Bladder microvascular endothelial cell (primary cell): ENCODE measurements around the gene SLC25A45. TPM values are rescaled to one million over a fixed set of nuclear protein-coding genes. Genes with fewer than 3 reads are reported as not detected.

Experiments used
- total RNA-seq: library from RNA; depleted of rRNA; stranded (reverse); fragments of >200 nt; gene quantifications from 2 replicates; pipeline ENCODE4 v1.2.3, GENCODE V29; 2014

SLC25A45 gene, protein sequence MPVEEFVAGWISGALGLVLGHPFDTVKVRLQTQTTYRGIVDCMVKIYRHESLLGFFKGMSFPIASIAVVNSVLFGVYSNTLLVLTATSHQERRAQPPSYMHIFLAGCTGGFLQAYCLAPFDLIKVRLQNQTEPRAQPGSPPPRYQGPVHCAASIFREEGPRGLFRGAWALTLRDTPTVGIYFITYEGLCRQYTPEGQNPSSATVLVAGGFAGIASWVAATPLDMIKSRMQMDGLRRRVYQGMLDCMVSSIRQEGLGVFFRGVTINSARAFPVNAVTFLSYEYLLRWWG
- total RNA-seq = 0.81 and 2.8 TPM in 2 replicates

DNA sequence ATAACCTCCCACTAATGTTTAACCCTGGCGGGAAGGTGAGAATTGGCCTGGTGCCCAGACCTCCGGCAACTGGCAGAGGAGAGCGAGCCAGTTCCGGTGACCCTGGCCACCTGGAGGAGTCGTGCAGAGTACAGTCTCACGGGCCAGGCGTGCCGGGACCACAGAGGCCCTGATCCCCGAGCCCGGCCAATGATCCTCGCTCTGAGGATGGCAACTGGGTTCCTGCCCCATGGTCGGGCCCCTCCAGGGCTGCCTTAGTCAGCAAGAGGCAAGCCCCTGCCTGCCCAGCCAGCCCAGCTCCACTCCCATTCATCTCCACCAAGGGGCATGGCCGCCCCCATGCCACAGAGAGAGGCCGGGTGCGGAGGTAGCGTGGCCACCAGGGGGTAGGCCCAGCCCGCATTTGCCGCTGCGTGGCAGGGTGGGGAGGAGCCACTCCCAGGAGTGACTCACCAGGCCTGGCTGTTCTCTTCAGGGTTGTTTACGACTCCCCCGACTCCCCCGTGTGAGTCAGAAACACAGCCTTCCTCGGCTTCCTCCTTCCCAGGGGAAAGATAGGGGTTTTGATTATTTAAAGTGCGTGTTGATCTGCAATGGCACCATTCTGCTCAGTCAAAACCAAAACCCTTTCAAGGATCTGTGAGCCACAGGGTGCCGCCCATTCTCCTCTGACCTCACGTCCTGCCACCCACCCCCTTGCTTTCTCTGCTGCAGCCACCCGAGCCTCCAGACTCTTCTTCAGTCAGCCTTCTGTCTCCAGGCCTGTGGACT, at the start of gene SLC25A45:
TSS of gene SLC25A45 (minus strand) at position 614 of the 771 bp plus-strand sequence. CDS start 695 bp downstream, outside the sequence.

DNA sequence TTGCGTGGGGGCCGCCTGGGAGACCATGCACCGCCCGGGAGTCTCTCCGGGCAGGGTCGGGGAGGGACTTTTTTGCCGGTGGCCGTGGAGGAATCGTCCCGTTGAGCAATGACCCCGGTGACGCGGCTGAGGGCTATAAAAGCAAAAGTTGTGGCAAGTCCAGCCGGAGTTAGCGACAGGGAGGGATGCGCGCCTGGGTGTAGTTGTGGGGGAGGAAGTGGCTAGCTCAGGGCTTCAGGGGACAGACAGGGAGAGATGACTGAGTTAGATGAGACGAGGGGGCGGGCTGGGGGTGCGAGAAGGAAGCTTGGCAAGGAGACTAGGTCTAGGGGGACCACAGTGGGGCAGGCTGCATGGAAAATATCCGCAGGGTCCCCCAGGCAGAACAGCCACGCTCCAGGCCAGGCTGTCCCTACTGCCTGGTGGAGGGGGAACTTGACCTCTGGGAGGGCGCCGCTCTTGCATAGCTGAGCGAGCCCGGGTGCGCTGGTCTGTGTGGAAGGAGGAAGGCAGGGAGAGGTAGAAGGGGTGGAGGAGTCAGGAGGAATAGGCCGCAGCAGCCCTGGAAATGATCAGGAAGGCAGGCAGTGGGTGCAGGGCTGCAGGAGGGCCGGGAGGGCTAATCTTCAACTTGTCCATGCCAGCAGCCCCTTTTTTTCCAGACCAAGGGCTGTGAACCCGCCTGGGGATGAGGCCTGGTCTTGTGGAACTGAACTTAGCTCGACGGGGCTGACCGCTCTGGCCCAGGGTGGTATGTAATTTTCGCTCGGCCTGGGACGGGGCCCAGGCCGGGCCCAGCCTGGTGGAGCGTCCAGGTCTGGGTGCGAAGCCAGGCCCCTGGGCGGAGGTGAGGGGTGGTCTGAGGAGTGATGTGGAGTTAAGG, 40.4 kb upstream of the SLC25A45 start, which contains the start of gene NEAT1:
TSS of gene NEAT1 (plus strand) at position 166 of the 883 bp plus-strand sequence.

DNA sequence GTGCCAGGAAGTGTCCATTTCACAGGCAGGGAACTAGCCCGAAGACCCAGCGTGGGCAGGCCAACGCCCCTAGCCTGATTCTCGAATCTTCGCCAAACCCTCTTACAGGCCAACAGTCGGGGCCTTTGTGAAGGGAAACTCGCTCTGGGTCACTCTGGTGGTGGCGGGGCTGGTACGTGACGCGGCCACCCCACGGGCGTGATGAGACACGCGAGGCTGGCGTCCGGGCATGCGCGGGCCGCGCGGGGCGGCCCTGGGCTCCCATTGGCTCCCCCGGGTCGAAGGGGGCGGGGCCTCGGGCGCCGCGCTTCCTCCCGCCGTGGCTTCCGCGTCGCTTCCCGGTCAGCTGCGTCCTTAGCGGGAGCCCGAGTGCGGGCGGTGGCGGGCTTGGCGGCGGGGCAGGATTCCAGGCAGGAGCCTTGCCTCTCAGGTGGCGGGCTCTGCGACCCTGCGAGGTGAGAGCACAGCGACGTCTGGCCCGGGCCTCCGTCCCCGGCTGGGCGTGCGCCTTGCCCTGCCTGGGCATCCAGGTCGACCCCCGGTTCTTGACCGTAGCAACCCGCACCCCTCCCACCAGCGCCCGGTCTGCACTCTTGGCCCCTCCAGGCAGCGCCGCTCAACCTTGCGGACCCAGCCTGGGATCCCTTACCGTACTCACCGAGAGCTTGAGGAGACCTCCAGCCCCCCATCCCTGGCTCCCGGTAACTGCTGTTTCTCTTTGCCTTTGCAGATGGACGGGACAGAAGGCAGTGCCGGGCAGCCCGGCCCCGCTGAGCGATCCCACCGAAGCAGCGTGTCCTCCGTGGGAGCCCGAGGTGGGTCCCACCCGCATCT, 4.1 kb upstream of the SLC25A45 start, which contains the start of gene FRMD8:
TSS of gene FRMD8 (plus strand) at position 331 of the 834 bp plus-strand sequence. CDS start at position 731, 400 bp downstream.

DNA sequence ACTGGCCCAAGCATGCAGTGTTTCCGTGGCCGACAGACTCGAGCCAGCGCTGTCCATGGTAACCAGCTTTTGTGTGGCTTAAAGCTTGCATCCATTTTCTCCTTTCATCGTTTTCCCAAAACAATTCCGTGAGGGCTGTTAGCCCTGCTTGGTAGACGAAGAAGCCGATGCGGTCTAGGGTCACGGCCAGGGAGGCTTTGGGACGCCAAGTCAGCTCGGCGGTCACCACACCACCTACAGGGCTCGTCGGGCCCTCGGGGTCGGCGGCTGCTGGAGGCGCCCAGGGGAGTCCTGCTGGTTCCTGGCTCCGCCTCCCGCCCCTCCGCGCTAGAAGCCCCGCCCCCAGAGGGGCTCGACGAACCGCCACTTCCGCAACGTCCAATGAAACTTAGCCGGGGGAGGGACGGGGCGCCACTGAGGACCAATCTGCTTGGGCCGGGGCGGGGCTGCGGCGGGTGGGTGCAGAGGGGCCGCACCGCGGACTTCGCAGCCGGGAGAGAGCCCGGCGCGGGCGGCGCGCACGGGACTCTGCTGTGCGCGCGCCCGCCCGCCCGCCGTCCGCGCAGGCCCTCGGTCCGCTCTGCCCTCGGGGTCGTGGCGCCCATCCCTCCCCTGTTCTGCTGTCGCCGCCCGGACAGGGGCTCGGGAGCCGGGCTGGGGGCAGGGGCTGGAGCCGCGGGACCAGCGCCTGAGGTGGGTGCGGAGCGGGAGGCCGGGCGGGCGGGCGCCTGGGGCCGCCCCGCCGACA, 28.0 kb downstream of the SLC25A45 start, which contains the start of gene TIGD3:
TSS of gene TIGD3 (plus strand) at position 487 of the 748 bp plus-strand sequence. CDS start 1,058 bp downstream, outside the sequence.

Other genes with a start within 250 kb of the SLC25A45 start
- gene SYVN1, start 248.1 kb downstream of the SLC25A45 start, total RNA-seq = 7.3 and 32.0 TPM in 2 replicates
- gene SPDYC, start 212.4 kb downstream of the SLC25A45 start, total RNA-seq = not detected in 2 replicates
- 86.8 and 101 TPM in 2 replicates for gene CAPN1, start 200.7 kb downstream of the SLC25A45 start, total RNA-seq
- 6.2 and 7.7 TPM in 2 replicates for gene POLA2, start 120.7 kb downstream of the SLC25A45 start, total RNA-seq
- gene CDC42EP2, start 67.8 kb downstream of the SLC25A45 start, total RNA-seq = 7.1 and 8.7 TPM in 2 replicates
- gene DPF2, start 48.8 kb downstream of the SLC25A45 start, total RNA-seq = 22.0 and 32.5 TPM in 2 replicates
- under 0.01 and 0.13 TPM in 2 replicates for gene TIGD3, start 27.9 kb downstream of the SLC25A45 start, total RNA-seq
- 53.9 and 70.9 TPM in 2 replicates for gene FRMD8, start 4.0 kb upstream of the SLC25A45 start, total RNA-seq
- 59.3 and 170 TPM in 2 replicates for gene NEAT1, start 40.2 kb upstream of the SLC25A45 start, total RNA-seq
- 3,635 and 7,050 TPM in 2 replicates for gene MALAT1, start 116.4 kb upstream of the SLC25A45 start, total RNA-seq
- gene SCYL1, start 142.4 kb upstream of the SLC25A45 start, total RNA-seq = 49.2 and 56.6 TPM in 2 replicates
- gene LTBP3, start 175.7 kb upstream of the SLC25A45 start, total RNA-seq = 17.5 and 79.4 TPM in 2 replicates
- gene ZNRD2, start 187.8 kb upstream of the SLC25A45 start, total RNA-seq = 28.6 and 32.1 TPM in 2 replicates
- 12.0 and 14.6 TPM in 2 replicates for gene FAM89B, start 189.9 kb upstream of the SLC25A45 start, total RNA-seq
- gene EHBP1L1, start 193.4 kb upstream of the SLC25A45 start, total RNA-seq = 9.4 and 31.9 TPM in 2 replicates
- gene KCNK7, start 213.2 kb upstream of the SLC25A45 start, total RNA-seq = under 0.01 and 0.38 TPM in 2 replicates
- 78.5 and 130 TPM in 2 replicates for gene MAP3K11, start 231.6 kb upstream of the SLC25A45 start, total RNA-seq
- 10.0 and 25.1 TPM in 2 replicates for gene PCNX3, start 233.1 kb upstream of the SLC25A45 start, total RNA-seq